Measurements from ENCODE around the gene SH3RF3.

SH3RF3 gene

DNA sequence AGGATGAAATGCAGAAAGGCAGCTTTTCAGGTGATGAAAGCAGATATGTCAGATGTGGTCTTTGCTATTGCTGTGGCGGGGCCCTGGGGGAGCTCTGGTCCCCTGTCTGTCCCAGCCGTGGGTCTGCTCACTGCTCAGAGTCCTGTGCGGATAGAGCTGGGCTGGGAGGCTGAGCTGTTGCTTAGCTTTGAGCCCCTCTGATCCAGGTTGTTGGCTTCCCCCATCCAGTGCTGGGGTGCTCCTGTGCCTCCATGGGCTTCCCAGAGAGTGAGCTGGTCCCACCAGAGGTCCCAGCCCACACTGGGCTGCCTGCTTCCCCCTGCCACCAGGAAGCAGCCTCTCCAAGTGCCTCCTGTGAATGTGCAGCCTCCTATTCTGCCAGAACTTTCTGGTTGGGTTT lies 55.4 kb downstream of the SH3RF3 start:
- Mint-ChIP-seq H3K27ac (ENCODE audit: low read depth) (no peak overlapping the region), H3K27me3 (peaks cover 65% of the 10 kb centered on the region), H3K9me3 (peaks cover 14% of the 10 kb centered on the region), H3K4me3 (no peak overlapping the region), H3K4me1 (no peaks in the 10 kb centered on the region), H3K36me3 (ENCODE audit: insufficient read depth) (no peaks in the 10 kb centered on the region)
- DNase-seq (ENCODE audit: low spot score in 2 of 2) (no peak), ATAC-seq (replicated peaks; ENCODE audit: extremely low read depth, poor library complexity, severe bottlenecking) (no peak)

GRCh38 chr2:109185338-109185737 lies 56.3 kb downstream of the SH3RF3 start:
- no peak overlapping the region for H3K27ac Mint-ChIP-seq (ENCODE audit: low read depth)
- no peak overlapping the region for H3K4me3 Mint-ChIP-seq
- no peaks in the 10 kb centered on the region for H3K4me1 Mint-ChIP-seq
- no peak for ATAC-seq (replicated peaks; ENCODE audit: extremely low read depth, poor library complexity, severe bottlenecking)
- DNase-seq (ENCODE audit: low spot score in 2 of 2): no peak
- H3K36me3 Mint-ChIP-seq (ENCODE audit: insufficient read depth): no peaks in the 10 kb centered on the region
- H3K27me3 Mint-ChIP-seq: peaks cover 65% of the 10 kb centered on the region
- H3K9me3 Mint-ChIP-seq: peaks cover 5% of the 10 kb centered on the region

DNA sequence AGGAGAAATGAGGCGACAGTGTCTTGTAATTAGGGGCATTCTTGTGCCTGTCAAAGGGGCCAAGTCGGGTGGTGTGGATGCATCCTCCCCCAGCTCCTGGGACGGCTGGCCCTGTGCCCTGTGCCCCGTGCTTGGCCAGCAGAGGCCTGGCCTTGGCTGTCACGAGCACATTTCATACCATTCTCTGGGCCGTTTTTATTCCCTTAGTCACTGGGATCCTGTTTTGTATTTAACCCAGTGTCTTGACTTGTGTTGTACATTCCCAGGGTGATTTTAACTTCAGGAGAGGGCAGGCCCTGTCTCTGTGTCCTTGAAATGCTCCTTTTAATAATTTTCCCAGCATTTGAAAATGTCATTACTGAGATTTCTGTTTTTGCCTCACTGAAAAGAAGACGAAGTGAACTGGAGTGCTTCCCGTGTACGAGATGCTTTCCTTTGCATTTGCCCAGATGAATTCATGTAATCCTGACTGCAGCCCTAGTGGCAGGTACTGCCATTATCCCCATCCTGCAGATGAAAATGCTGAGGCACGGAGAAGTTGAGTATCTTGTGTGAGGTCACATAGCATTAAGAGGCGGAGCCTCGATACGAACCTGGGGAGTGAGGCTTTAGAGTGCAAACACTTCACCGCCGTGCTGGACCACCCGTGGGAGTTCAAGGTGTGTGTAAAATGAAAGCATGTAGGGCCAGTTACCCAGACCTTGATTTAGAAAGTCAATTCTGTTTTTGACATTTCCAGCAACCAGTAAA lies 57.0 kb downstream of the SH3RF3 start:
- no peak for DNase-seq (ENCODE audit: low spot score in 2 of 2)
- Mint-ChIP-seq H3K4me1 (no peaks in the 10 kb centered on the region), H3K27me3 (peaks cover 65% of the 10 kb centered on the region), H3K36me3 (ENCODE audit: insufficient read depth) (no peaks in the 10 kb centered on the region), H3K4me3 (no peak overlapping the region), H3K27ac (ENCODE audit: low read depth) (no peak overlapping the region), H3K9me3 (no peaks in the 10 kb centered on the region)
- no peak for ATAC-seq (replicated peaks; ENCODE audit: extremely low read depth, poor library complexity, severe bottlenecking)

DNA sequence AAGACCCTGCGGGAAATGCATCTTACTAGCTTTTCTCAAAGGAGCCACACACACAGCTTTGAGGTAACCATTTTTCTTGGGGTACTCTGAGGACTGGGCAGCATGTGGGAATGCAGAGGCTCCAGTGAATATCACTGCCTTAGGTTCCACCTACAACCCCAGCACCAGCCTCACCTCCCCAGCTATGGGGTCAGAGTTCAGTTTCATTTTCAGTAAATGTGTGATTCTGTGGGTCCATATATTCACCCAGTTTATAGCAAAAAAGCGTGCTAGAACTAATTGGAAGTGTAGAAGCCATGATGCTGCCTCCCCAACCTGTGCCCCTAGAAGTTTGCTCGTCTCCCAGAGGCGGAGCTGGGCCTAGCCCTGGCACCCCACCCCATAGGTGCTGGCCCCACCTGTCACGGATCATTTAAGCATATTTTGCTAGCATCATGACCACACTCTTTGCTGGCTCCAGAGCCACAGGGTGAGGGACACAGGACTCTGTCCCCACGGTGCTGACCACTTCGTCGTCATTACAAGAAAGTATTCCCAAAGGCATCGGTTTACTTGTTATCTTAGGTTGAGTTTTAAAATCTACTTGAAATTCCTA lies 57.7 kb downstream of the SH3RF3 start:
- peaks cover 63% of the 10 kb centered on the region for H3K27me3 Mint-ChIP-seq
- H3K4me1 Mint-ChIP-seq: no peaks in the 10 kb centered on the region
- H3K27ac Mint-ChIP-seq (ENCODE audit: low read depth): no peak overlapping the region
- no peaks in the 10 kb centered on the region for H3K36me3 Mint-ChIP-seq (ENCODE audit: insufficient read depth)
- no peaks in the 10 kb centered on the region for H3K9me3 Mint-ChIP-seq
- DNase-seq (ENCODE audit: low spot score in 2 of 2): no peak
- H3K4me3 Mint-ChIP-seq: no peak overlapping the region
- no peak for ATAC-seq (replicated peaks; ENCODE audit: extremely low read depth, poor library complexity, severe bottlenecking)

GRCh38 chr2:109187711-109188495 lies 58.9 kb downstream of the SH3RF3 start:
- Mint-ChIP-seq H3K9me3 (no peaks in the 10 kb centered on the region), H3K27ac (ENCODE audit: low read depth) (no peak overlapping the region), H3K36me3 (ENCODE audit: insufficient read depth) (no peaks in the 10 kb centered on the region), H3K4me1 (no peaks in the 10 kb centered on the region), H3K27me3 (peaks cover 51% of the 10 kb centered on the region), H3K4me3 (no peak overlapping the region)
- DNase-seq (ENCODE audit: low spot score in 2 of 2): no peak
- ATAC-seq (replicated peaks; ENCODE audit: extremely low read depth, poor library complexity, severe bottlenecking): no peak

- H3K27me3 Mint-ChIP-seq: peaks cover 50% of the 10 kb centered on the region
- H3K4me1 Mint-ChIP-seq: no peaks in the 10 kb centered on the region
- DNase-seq (ENCODE audit: low spot score in 2 of 2) (no peak), ATAC-seq (replicated peaks; ENCODE audit: extremely low read depth, poor library complexity, severe bottlenecking) (no peak)
- H3K4me3 Mint-ChIP-seq: no peak overlapping the region
- no peaks in the 10 kb centered on the region for H3K9me3 Mint-ChIP-seq
- peaks cover 1% of the 10 kb centered on the region for H3K36me3 Mint-ChIP-seq (ENCODE audit: insufficient read depth)
- H3K27ac Mint-ChIP-seq (ENCODE audit: low read depth): no peak overlapping the region
These were observed 59.5 kb downstream of the SH3RF3 start for GRCh38 chr2:109188496-109188890.

DNA sequence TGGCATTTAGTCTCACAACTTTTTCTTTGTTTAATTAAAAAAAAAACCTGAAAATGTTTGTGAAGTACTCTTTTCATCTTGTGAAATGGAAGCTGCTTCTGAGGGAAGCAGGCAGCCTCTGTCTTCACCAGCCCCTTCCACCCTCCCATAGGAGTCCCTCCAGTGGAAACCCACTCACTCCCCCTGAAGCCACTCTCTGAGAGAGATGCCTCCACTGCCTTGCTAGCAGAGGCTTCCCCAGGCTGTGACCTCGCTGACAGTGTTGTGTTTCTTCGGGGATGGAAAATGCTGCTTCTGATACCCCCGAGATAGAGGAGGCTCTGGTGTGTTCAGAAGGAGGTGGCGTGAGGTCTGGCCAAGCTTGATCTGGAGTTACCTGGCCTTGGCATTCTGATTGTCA lies 59.9 kb downstream of the SH3RF3 start:
- Mint-ChIP-seq H3K4me1 (no peaks in the 10 kb centered on the region), H3K27me3 (peaks cover 50% of the 10 kb centered on the region), H3K27ac (ENCODE audit: low read depth) (no peak overlapping the region), H3K36me3 (ENCODE audit: insufficient read depth) (peaks cover 2% of the 10 kb centered on the region), H3K4me3 (no peak overlapping the region), H3K9me3 (no peaks in the 10 kb centered on the region)
- ATAC-seq (replicated peaks; ENCODE audit: extremely low read depth, poor library complexity, severe bottlenecking): no peak
- DNase-seq (ENCODE audit: low spot score in 2 of 2): no peak

- no peaks in the 10 kb centered on the region for H3K9me3 Mint-ChIP-seq
- no peak overlapping the region for H3K4me3 Mint-ChIP-seq
- H3K27ac Mint-ChIP-seq (ENCODE audit: low read depth): no peak overlapping the region
- peaks cover 2% of the 10 kb centered on the region for H3K36me3 Mint-ChIP-seq (ENCODE audit: insufficient read depth)
- H3K27me3 Mint-ChIP-seq: peaks cover 52% of the 10 kb centered on the region
- no peaks in the 10 kb centered on the region for H3K4me1 Mint-ChIP-seq
- ATAC-seq (replicated peaks; ENCODE audit: extremely low read depth, poor library complexity, severe bottlenecking): no peak
- DNase-seq (ENCODE audit: low spot score in 2 of 2): no peak
These were observed 60.7 kb downstream of the SH3RF3 start for GRCh38 chr2:109189751-109190150.

DNA sequence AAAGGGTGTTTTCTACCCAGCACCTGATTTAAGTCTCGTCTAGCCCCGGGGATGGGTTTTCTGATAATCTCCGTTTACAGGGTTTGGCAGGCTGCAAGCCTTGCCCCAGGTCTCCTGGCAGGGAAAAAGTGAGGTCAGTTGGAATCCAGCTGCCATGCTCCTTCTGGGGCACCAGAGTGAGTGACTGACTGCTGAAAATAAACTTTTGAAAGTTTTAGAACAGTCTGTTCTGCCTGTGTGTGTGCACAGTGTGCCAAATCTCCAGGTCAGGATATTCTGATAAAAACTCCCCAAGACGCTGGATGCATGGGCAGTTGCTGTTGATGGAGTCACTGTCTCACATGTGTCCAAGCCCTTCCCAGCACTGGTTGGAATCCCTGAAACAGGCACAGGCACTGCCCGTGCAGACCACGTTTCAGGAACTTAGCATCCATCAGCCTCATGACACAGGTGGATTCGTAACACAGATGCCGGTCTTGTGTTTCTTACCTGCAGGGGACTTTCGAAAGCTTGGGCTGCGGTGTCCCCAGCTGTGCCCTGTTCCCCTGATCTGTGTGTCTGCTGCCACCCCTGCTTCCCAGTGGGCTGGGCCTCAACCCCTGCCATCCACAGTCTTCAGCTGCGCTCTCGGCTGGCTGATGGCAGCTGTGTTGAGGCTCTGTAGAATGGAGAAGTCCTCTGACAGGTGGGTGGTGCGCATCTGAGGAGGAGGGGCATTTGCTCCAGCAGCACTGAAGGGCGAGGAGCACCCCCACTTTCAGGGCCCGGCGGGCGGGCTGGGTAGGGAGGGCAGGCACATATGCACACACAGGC lies 65.0 kb downstream of the SH3RF3 start:
- ATAC-seq (replicated peaks; ENCODE audit: extremely low read depth, poor library complexity, severe bottlenecking): no peak
- Mint-ChIP-seq H3K36me3 (ENCODE audit: insufficient read depth) (peaks cover 2% of the 10 kb centered on the region), H3K27me3 (peaks cover 64% of the 10 kb centered on the region), H3K9me3 (no peaks in the 10 kb centered on the region), H3K4me3 (no peak overlapping the region), H3K27ac (ENCODE audit: low read depth) (no peak overlapping the region), H3K4me1 (no peaks in the 10 kb centered on the region)
- DNase-seq (ENCODE audit: low spot score in 2 of 2): no peak

GRCh38 chr2:109194620-109194937 lies 65.6 kb downstream of the SH3RF3 start:
- DNase-seq (ENCODE audit: low spot score in 2 of 2) (no peak), ATAC-seq (replicated peaks; ENCODE audit: extremely low read depth, poor library complexity, severe bottlenecking) (no peak)
- Mint-ChIP-seq H3K36me3 (ENCODE audit: insufficient read depth) (peaks cover 2% of the 10 kb centered on the region), H3K4me3 (no peak overlapping the region), H3K27me3 (peaks cover 58% of the 10 kb centered on the region), H3K9me3 (no peaks in the 10 kb centered on the region), H3K27ac (ENCODE audit: low read depth) (no peak overlapping the region), H3K4me1 (no peaks in the 10 kb centered on the region)

DNA sequence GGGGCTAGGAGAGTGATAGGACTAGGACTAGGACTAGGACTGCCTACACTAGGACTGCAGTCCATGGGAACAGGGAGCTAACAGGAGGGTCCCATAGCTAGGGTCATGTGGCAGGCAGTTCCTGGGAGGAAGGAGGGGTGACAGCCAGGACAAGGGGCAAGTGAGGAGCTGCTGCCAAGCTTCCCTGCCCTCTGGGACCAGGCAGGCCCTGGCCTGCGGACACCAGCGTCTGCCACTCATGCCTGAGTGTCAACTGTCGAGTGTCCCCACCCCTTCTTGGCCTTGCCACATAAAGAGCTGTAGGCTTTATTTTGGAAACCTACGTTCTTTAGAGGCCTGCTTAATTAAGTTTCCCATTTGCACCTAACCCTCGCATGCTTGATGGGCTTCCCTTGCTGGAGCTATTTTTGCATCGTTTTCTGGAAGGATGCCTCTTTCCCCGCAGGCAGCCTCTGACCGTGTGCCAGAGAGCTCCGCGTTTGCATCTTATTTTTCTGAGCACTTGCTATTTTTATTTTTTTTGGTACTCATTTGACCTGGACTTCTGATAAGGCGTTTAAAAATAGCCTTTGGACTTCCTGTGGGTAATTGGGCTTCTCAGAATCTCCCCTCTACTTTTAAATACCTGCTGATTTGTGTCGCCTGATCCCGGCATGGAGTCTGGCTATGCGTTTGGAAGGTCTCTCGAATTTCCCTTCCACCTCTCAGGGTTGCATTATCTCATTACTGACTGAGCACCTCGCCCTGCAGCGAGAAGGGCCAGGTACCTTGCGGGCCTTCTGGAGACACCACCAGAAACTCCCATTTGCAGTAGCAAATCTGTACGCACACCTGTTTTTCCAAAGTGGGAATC lies 66.4 kb downstream of the SH3RF3 start:
- Mint-ChIP-seq H3K4me1 (peaks cover 2% of the 10 kb centered on the region), H3K9me3 (no peaks in the 10 kb centered on the region), H3K27ac (ENCODE audit: low read depth) (no peak overlapping the region), H3K4me3 (no peak overlapping the region), H3K36me3 (ENCODE audit: insufficient read depth) (peaks cover 4% of the 10 kb centered on the region), H3K27me3 (peaks cover 50% of the 10 kb centered on the region)
- no peak for DNase-seq (ENCODE audit: low spot score in 2 of 2)
- ATAC-seq (replicated peaks; ENCODE audit: extremely low read depth, poor library complexity, severe bottlenecking): no peak
